HFFc6 (cell line): ENCODE measurements around the gene TRPV4. TPM values are rescaled to one million over a fixed set of nuclear protein-coding genes. Genes with fewer than 3 reads are reported as not detected.

Source experiments
- DNase-seq: peaks from one replicate; pipeline ENCODE4 v3.0.0-alpha.2; 2018
- H3K27ac Mint-ChIP-seq: 2 replicates; pipeline ENCODE4 v1.8.0; 2020; ENCODE audit warnings: mild to moderate bottlenecking, mixed read lengths
- H3K27me3 Mint-ChIP-seq: 2 replicates; pipeline ENCODE4 v1.8.0; 2021; ENCODE audit warnings: mild to moderate bottlenecking, moderate library complexity, mixed read lengths; ENCODE audit not compliant: insufficient read depth
- H3K36me3 Mint-ChIP-seq: 2 replicates; pipeline ENCODE4 v1.8.0; 2021; ENCODE audit warnings: low read depth, mixed read lengths
- H3K4me1 Mint-ChIP-seq: 2 replicates; pipeline ENCODE4 v1.8.0; 2020; ENCODE audit warnings: low read depth, mixed read lengths
- H3K4me3 Mint-ChIP-seq: 2 replicates; pipeline ENCODE4 v1.8.0; 2020; ENCODE audit warnings: mild to moderate bottlenecking, moderate library complexity, mixed read lengths
- H3K9me3 Mint-ChIP-seq: 2 replicates; pipeline ENCODE4 v1.8.0; 2020; ENCODE audit warnings: mild to moderate bottlenecking, mixed read lengths
- CTCF ChIP-seq: fragments of 200-600 bp; sonication (generic); IDR thresholded peaks from 2 replicates; pipeline ENCODE4 v1.5.0; 2021; ENCODE audit warnings: antibody characterized with exemption, mild to moderate bottlenecking
- total RNA-seq, 6 experiments: library from RNA; stranded (reverse); fragmentation: NEBNext Ultra II Directional; extraction: Animal tissue kit (Norgen Biotek cat#: 25700); gene quantifications; 2 replicates in 1 of 6; 3 replicates in 5 of 6; pipeline ENCODE4 v1.2.3, GENCODE V29; 2021

TRPV4 gene
- total RNA-seq, 6 experiments from 2014 or later = 1.6 to 2.5 (median 1.9) TPM

- DNase-seq = no peak
- Mint-ChIP-seq H3K27ac (no peak overlapping the region), H3K27me3 (no peaks in the 10 kb centered on the region; the same call in 1 of the 2 replicates), H3K4me3 (no peak overlapping the region), H3K4me1 (peaks cover 41% of the 10 kb centered on the region), H3K36me3 (no peaks in the 10 kb centered on the region), H3K9me3 (no peaks in the 10 kb centered on the region)
- TF ChIP-seq CTCF = peak; percentile 26; the same call in 1 of the 2 replicates
These were observed 8.8 kb upstream of the TRPV4 start for GRCh38 chr12:109842021-109842420.

GRCh38 chr12:109841356-109841755 is 8.2 kb upstream of the TRPV4 start:
- Mint-ChIP-seq H3K4me3 (no peak overlapping the region), H3K4me1 (peaks cover 47% of the 10 kb centered on the region), H3K27ac (no peak overlapping the region), H3K27me3 (no peaks in the 10 kb centered on the region; the same call in 1 of the 2 replicates), H3K9me3 (no peaks in the 10 kb centered on the region), H3K36me3 (no peaks in the 10 kb centered on the region)
- no peak for TF ChIP-seq CTCF
- DNase-seq = no peak

- no peak for DNase-seq
- TF ChIP-seq CTCF = no peak
- no peaks in the 10 kb centered on the region; the same call in 1 of the 2 replicates for H3K27me3 Mint-ChIP-seq
- H3K4me3 Mint-ChIP-seq = no peak overlapping the region
- no peaks in the 10 kb centered on the region for H3K9me3 Mint-ChIP-seq
- peaks cover 50% of the 10 kb centered on the region for H3K4me1 Mint-ChIP-seq
- H3K27ac Mint-ChIP-seq = no peak overlapping the region
- no peaks in the 10 kb centered on the region for H3K36me3 Mint-ChIP-seq
These were observed 7.3 kb upstream of the TRPV4 start for GRCh38 chr12:109840305-109841074.

GRCh38 chr12:109839444-109839843 is 6.2 kb upstream of the TRPV4 start:
- Mint-ChIP-seq H3K36me3 (no peaks in the 10 kb centered on the region), H3K4me1 (peaks cover 50% of the 10 kb centered on the region), H3K27ac (peak overlapping the region; percentile 42; the same call in 1 of the 2 replicates), H3K27me3 (no peaks in the 10 kb centered on the region; the same call in 1 of the 2 replicates), H3K4me3 (no peak overlapping the region), H3K9me3 (no peaks in the 10 kb centered on the region)
- TF ChIP-seq CTCF = no peak
- DNase-seq = no peak

- no peaks in the 10 kb centered on the region; the same call in 1 of the 2 replicates for H3K27me3 Mint-ChIP-seq
These were observed 3.7 kb upstream of the TRPV4 start for GRCh38 chr12:109836916-109837315.

More at GRCh38 chr12:109836916-109837315, 3.7 kb upstream of the TRPV4 start:
- Mint-ChIP-seq H3K27ac (peak overlapping the region; percentile 87), H3K36me3 (no peaks in the 10 kb centered on the region), H3K9me3 (no peaks in the 10 kb centered on the region), H3K4me3 (no peak overlapping the region), H3K4me1 (peaks cover 48% of the 10 kb centered on the region)
- no peak for TF ChIP-seq CTCF
- peak; percentile 11 for DNase-seq
